Central memory CD8-positive, alpha-beta T cell (primary cell): ENCODE data around the gene SF1.

Source experiments
- ATAC-seq: fragments of 150-1000 bp; cut with Tn5 transposase; replicated peaks from 2 replicates; pipeline ENCODE4 v1.10.0; 2022; ENCODE audit warnings: mild to moderate bottlenecking, moderate FRiP score, moderate number of reproducible peaks; ENCODE audit not compliant: poor library complexity, severe bottlenecking; ENCODE audit errors: extremely low read depth
- DNase-seq, 2 donors: peaks; one replicate each; pipeline ENCODE4 v3.0.0; 2021; ENCODE audit warnings: low spot score in 2 of 2
- H3K27ac Mint-ChIP-seq: one replicate; pipeline ENCODE4 v1.8.0; 2022; ENCODE audit warnings: low read depth, mild to moderate bottlenecking, moderate library complexity, mixed read lengths
- H3K27me3 Mint-ChIP-seq: one replicate; pipeline ENCODE4 v1.8.0; 2022; ENCODE audit warnings: mixed read lengths
- H3K36me3 Mint-ChIP-seq: one replicate; pipeline ENCODE4 v1.8.0; 2022; ENCODE audit warnings: mild to moderate bottlenecking, moderate library complexity, mixed read lengths; ENCODE audit not compliant: insufficient read depth
- H3K4me1 Mint-ChIP-seq: one replicate; pipeline ENCODE4 v1.8.0; 2022; ENCODE audit warnings: mixed read lengths
- H3K4me3 Mint-ChIP-seq: one replicate; pipeline ENCODE4 v1.8.0; 2022; ENCODE audit warnings: mild to moderate bottlenecking, moderate library complexity, mixed read lengths
- H3K9me3 Mint-ChIP-seq: one replicate; pipeline ENCODE4 v1.8.0; 2022; ENCODE audit warnings: mixed read lengths

SF1 gene

DNA sequence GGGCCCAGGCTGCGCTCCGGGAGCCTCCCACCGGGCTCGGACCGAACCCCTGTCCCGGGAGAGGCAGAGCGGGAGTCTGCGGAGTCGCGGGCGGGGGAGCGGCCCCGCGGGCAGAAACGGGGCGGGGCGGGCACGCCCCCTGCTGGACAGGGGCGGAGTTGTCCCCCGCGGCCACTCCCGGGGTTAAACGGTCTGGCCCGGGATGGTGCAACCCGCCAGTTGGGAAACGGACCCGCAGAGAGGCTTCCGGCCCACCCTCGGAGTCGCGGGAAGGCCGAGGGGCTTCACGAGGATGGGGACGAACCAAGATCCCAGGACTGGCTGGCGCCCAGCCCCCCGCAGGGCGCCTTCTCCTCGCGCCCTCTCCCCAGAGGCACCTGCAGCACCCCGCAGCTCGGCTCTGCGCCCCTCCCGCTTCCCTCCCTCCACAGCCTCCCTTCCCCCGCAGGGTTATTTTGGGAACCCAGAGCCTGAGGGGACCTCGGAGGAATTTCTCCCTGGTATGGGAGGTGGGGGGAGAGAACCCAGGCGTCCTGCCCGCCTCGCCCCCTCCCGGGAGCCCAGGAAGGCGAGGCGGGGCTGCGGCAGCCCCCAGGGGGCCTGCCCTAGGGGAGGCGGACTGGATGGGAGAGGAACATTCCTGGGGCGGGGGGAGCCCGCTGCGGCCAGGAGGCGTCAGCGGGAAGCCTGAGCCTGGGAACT lies 35.3 kb downstream of the SF1 start:
- peak overlapping the region; percentile 90 for H3K27ac Mint-ChIP-seq
- H3K4me1 Mint-ChIP-seq: peaks cover 55% of the 10 kb centered on the region
- ATAC-seq (peak; percentile 10), DNase-seq (peak; percentile 69 to 76)
- H3K36me3 Mint-ChIP-seq: peaks cover 52% of the 10 kb centered on the region
- no peaks in the 10 kb centered on the region for H3K9me3 Mint-ChIP-seq
- H3K27me3 Mint-ChIP-seq: no peaks in the 10 kb centered on the region
- peak overlapping the region; percentile 97 for H3K4me3 Mint-ChIP-seq

DNA sequence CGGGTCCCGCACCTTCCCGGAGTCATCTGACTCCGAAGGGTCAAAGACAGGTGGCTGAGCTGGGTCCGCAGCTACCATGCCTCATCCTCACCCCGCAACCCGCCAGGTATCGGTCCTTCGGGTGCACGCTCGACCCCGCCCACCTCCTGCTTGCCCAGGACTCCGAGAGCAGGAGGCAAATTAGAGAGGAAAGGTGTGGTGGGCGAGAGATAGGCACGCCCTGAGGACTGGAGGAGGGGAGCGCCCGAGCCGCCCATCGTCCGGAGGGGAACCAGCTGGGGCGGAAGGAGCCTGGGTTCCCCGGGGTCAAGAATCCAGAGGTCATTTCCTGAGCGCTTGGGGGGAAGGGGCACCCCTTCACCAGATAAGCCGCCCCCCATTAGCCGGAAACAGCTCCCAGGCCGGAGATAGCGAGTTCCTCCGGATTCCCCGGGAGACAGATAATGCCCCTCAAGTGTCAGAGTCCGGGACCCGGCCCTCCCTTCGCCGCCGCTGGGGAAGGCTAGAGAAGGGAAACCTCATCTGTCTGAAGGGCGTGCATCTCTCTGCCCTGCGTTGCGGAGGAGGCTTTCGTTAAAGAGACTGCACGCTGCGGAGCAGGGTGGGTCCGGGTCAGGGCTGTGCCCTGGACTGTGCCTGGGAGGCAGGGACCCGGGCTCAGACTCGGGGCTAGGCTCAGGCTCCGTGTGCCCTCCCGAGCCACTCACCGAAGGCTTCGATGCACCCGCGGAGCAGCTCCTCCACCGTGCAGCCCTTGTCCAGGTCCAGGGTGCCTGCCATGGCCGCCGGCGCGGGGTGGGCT lies 36.1 kb downstream of the SF1 start:
- Mint-ChIP-seq H3K27ac (peak overlapping the region; percentile 57), H3K36me3 (peaks cover 56% of the 10 kb centered on the region)
- ATAC-seq: no peak

DNA sequence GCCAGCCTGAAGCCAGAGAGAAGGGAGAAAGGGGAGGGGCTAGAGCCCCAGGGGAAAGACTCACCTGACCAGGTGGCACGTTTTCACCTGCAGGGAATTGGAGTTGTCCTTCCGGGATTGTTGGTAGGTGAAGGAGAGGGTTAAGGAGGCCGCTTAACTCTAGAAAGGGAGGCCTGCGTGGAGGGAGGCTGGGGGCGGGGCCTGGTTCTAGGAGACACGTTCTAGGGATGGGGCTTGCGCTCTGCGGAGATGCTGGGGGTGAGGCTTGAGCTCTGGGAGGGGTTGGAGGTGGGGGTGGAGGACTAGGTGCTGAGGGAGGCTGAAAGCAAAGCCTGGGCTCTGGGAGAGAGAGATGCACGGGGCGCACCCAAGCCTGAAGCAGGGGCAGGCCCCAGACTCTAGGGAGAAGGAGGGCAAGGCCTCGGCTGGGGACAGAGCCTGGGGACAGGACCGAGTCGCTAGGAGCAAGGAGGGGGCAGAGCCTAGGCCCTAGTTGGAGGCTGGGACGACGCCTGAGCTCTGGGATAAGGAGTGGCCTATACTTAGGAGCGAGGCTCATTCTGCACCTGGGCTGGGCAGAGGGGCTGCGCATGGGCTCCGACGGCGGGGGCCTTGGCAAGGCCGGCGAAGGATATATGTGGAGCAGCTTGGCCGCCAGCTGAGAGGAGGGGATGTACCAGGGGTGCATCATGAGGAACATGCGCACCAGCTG lies 36.8 kb downstream of the SF1 start:
- no peaks in the 10 kb centered on the region for H3K9me3 Mint-ChIP-seq
- no peaks in the 10 kb centered on the region for H3K27me3 Mint-ChIP-seq
- H3K27ac Mint-ChIP-seq: peak overlapping the region; percentile 57
- peak overlapping the region; percentile 97 for H3K4me3 Mint-ChIP-seq
- peaks cover 53% of the 10 kb centered on the region for H3K4me1 Mint-ChIP-seq
- DNase-seq (no peak), ATAC-seq (no peak)
- peaks cover 63% of the 10 kb centered on the region for H3K36me3 Mint-ChIP-seq

More for the DNA sequence above, 36.1 kb downstream of the SF1 start:
- Mint-ChIP-seq H3K4me3 (peak overlapping the region; percentile 97), H3K27me3 (no peaks in the 10 kb centered on the region), H3K4me1 (peaks cover 53% of the 10 kb centered on the region), H3K9me3 (no peaks in the 10 kb centered on the region)
- DNase-seq: no peak

DNA sequence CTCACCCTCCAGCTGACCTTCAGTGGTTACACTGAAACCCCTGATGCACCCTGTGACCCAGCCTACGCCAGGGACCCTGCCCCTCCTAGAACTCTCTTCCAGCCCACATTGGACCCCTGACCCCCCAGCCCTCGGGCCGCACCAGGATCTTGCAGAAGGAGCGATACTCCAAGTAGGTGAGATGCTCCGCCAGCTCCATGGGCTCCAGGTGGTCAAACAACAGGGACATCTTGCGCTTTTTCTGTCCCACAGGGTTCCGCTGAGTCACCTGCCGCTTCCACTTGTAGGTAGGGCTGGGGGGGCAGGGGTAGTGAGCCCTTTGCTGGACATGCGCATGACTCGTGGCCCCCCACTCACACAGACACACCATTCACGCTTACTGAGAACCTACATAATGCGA lies 38.5 kb downstream of the SF1 start:
- DNase-seq: no peak

DNA sequence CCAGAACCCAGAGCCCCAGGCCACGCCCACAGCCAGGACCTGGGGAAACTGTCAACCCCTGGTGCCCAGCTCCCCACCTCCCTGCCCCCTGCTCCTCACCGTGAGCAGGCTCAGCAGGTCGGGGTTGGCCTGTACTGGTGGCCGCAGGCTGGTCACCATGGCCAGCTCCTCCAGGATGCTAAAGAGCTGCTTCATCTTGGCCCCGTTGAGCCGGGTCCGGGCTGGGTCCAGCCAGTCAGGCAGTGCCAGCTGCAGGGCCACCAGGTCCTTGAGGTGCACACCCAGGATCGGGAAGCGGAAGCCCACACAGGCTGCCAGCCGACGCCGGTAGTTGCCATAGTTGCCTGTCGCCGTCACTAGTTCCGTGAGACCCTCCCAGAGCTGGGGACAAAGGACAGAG lies 41.7 kb downstream of the SF1 start:
- ATAC-seq (no peak), DNase-seq (no peak)
- Mint-ChIP-seq H3K27ac (no peak overlapping the region), H3K36me3 (peaks cover 71% of the 10 kb centered on the region), H3K4me1 (peaks cover 47% of the 10 kb centered on the region), H3K9me3 (no peaks in the 10 kb centered on the region), H3K4me3 (no peak overlapping the region), H3K27me3 (no peaks in the 10 kb centered on the region)

More for the DNA sequence above, 38.5 kb downstream of the SF1 start:
- no peaks in the 10 kb centered on the region for H3K9me3 Mint-ChIP-seq
- no peaks in the 10 kb centered on the region for H3K27me3 Mint-ChIP-seq
- no peak overlapping the region for H3K27ac Mint-ChIP-seq
- no peak overlapping the region for H3K4me3 Mint-ChIP-seq
- peaks cover 61% of the 10 kb centered on the region for H3K36me3 Mint-ChIP-seq
- ATAC-seq: no peak
- H3K4me1 Mint-ChIP-seq: peaks cover 53% of the 10 kb centered on the region

DNA sequence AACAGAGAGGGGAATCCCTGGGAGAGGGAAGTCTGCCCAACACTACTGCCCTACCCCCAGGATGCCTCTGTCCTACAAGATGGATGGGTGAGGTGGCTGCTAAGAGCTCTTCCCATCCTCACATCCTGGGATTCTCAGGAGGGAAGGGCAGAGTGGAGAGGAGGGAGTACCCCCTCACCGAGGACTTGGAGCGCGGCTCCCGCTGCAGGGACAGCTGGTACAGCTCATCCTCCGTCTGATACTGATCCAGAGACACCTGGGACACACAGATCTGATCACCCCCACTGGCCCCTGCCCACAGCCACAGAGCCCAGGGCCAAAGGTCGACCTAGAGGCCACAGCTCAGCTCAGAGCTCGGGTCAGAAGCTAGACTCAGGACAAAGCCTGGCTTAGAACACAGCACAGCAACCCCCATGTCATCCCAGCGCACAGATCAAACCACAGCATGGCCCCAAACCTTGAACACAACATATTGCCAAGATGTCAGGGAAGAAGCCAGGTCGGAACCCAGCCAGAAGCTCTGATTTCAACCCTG lies 42.5 kb downstream of the SF1 start:
- no peak for DNase-seq
- peaks cover 42% of the 10 kb centered on the region for H3K4me1 Mint-ChIP-seq
- peaks cover 71% of the 10 kb centered on the region for H3K36me3 Mint-ChIP-seq
- no peak for ATAC-seq
- no peak overlapping the region for H3K4me3 Mint-ChIP-seq
- H3K9me3 Mint-ChIP-seq: no peaks in the 10 kb centered on the region
- no peaks in the 10 kb centered on the region for H3K27me3 Mint-ChIP-seq
- no peak overlapping the region for H3K27ac Mint-ChIP-seq

DNA sequence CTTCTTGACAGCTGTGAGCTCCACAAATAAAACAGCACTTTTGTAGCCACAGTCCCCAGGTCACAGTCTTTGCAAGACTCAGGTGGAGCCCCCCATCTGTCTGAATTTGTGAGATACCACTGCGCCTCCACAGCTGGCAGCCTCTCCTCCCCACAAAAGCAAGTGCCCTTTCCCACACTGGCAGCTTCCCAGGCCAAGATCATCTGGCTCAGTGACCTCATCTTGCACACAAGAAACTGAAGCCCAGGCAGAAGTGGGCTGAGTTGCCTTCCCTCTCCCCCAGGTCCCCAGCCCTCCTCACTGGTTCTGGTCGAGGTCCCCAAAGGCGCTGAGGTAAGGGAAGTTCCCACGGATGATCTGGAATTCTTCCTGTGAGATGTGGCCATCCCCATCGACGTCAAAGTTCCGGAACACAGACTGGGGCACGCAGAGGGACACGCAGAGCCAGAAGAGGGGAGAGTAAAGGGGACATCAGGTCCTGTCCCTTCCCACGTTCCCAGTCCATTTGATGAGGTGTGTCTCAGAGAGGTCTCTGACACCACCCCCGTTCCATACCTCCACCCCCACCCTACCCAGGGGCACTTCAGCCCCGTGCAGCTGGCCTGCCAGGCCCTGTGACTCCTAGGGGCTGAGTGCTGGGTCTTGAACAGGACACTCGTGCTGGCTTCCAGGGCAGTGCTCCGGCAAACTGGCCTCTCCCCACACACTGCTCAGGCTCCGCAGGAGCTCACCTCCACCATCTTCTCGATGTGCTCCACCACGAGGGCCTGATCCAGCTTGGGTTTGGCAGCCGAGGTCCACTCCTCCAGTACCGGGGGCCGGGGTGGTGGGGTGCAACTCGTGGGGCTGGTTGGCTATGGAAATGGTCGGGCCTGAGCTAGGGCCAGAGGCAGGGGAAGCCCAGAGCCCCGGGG lies 43.3 kb downstream of the SF1 start:
- Mint-ChIP-seq H3K27me3 (no peaks in the 10 kb centered on the region), H3K36me3 (peaks cover 71% of the 10 kb centered on the region), H3K27ac (peak overlapping the region; percentile 8), H3K9me3 (no peaks in the 10 kb centered on the region), H3K4me1 (peaks cover 35% of the 10 kb centered on the region), H3K4me3 (no peak overlapping the region)
- ATAC-seq: no peak
- no peak for DNase-seq

DNA sequence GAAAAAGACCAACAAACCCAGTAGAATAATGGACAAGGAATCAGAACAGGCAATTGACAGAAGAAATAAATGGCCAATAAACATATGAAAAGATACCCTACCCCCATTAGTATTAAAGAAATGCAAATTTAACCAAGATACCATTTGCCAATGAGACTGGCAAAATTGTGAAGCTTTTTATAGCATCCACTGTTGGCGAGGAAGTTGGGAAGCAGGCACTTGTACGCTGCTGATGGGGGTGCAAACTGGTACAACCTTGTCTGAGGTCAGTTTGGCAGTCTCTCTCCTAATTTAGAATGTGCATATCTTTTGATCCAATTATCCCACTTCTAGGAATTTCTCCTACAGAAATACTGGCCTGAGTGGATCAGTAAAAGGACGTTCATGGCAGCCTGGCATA lies 46.7 kb downstream of the SF1 start:
- H3K27ac Mint-ChIP-seq: no peak overlapping the region
- no peaks in the 10 kb centered on the region for H3K9me3 Mint-ChIP-seq
- DNase-seq (no peak), ATAC-seq (no peak)
- peaks cover 23% of the 10 kb centered on the region for H3K4me1 Mint-ChIP-seq
- peaks cover 68% of the 10 kb centered on the region for H3K36me3 Mint-ChIP-seq
- no peaks in the 10 kb centered on the region for H3K27me3 Mint-ChIP-seq
- H3K4me3 Mint-ChIP-seq: no peak overlapping the region

DNA sequence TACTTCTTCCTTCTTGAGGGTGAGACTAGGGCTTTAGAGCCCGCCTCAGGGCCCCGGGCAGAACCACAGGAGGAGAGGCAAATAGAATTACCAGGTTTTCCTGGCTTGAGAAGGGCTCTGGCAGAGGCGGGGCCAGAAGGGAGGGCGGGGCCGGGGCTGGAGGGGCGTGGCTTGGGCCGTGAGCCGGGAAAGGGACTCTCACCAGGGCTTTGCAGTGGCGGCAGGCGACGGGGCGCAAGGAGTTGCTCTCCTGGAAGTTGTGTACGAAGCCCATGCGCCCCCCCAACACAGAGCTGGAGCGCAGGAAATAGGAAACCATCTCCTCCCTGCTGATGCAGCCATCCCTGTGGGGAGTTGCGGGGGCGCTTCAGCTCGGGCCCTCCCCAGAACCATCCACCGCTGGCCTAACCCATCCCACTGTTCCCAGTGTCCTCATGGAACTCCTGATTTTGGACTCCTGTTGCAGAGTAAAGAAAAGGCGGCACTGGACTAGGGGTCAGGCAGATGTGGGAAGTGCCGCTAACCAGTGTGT lies 48.4 kb downstream of the SF1 start:
- Mint-ChIP-seq H3K27me3 (no peaks in the 10 kb centered on the region), H3K27ac (no peak overlapping the region), H3K4me3 (no peak overlapping the region), H3K9me3 (no peaks in the 10 kb centered on the region), H3K36me3 (peaks cover 64% of the 10 kb centered on the region), H3K4me1 (peaks cover 21% of the 10 kb centered on the region)
- no peak for ATAC-seq
- no peak for DNase-seq

DNA sequence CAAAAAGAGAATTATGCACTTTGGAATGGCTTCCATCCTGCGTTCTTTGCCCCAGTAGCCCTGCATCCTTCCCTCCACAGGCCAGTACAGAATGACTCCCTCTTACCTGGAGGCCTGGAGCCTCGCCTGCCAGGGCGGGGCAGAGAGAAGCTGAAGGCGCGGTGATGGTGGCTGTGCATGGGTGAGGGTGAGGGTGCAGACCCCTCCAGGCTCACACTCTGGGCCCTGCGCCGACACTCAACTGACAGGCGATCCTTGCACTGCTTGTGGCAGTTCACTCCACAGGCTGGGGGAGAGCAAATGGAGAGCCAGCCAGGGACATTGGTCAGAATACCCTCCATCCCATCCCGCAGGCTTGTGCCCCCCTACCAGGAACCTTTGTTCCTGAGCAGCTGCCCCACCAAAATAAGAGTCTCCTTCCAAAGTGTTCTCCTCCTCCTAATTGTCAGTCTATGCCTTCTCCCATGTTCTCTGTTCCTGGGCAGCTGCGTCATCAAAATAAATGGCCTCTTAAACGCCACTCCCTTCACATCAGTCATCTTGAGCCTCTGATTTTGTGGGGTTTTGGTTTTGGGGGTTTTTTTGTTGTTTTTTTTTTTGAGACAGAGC lies 49.5 kb downstream of the SF1 start:
- ATAC-seq (no peak), DNase-seq (no peak)
- Mint-ChIP-seq H3K9me3 (no peaks in the 10 kb centered on the region), H3K4me1 (peaks cover 19% of the 10 kb centered on the region), H3K36me3 (peaks cover 58% of the 10 kb centered on the region), H3K4me3 (no peak overlapping the region), H3K27ac (no peak overlapping the region), H3K27me3 (no peaks in the 10 kb centered on the region)

DNA sequence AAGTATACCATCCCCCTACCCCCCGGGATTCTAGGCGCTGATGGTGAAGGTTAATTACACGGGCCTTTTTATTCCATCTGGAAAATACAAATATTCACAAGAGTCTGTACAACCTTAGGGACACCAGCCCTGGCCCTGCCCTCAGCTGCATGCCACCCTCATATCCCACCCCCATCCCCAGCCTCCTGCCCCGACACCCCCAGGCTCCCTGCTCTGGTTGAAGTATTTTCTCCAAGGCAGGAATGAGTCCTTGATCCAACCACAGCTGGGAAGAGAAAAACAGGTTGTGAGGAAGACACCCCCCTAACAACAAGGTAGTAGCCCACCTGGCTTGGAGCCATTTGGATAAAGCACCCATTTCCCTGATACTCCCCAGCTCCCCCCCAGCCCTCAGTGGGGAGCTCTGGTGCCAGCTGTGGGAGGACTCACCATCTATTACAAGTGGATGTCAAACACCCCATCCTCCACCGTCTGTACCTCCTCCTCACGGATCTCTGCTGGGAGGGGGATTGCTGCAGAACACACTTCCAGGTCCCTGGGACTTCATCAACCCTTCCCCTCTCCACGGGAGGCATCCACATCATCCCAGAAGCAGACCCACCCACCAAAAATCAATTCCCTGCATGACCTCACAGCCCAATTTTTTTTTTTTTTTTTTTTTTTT lies 51.3 kb downstream of the SF1 start:
- H3K27ac Mint-ChIP-seq: no peak overlapping the region
- no peak overlapping the region for H3K4me3 Mint-ChIP-seq
- peaks cover 17% of the 10 kb centered on the region for H3K4me1 Mint-ChIP-seq
- peaks cover 43% of the 10 kb centered on the region for H3K36me3 Mint-ChIP-seq
- ATAC-seq (no peak), DNase-seq (no peak)
- H3K27me3 Mint-ChIP-seq: peaks cover 8% of the 10 kb centered on the region
- no peaks in the 10 kb centered on the region for H3K9me3 Mint-ChIP-seq
